ENCODE results near the gene CAND1. TPM values are rescaled to one million over a fixed set of nuclear protein-coding genes. Genes with fewer than 3 reads are reported as not detected.

Gene CAND1
- total RNA-seq, 4 donors from 2014 or later: 88.5 to 127 (median 98.9) TPM

- TF ChIP-seq CTCF (IDR thresholded peaks at IDR 0.05) (no peak), POLR2A (IDR thresholded peaks at IDR 0.05) (no peak)
- no peaks in the 10 kb centered on the region for H3K27me3 ChIP-seq
- H3K36me3 ChIP-seq: no peaks in the 10 kb centered on the region
- H3K4me3 ChIP-seq (replicated peaks in 1 of 3): no peak overlapping the region
- no peaks in the 10 kb centered on the region for H3K4me1 ChIP-seq
- no peak for DNase-seq
- no peak overlapping the region for H3K27ac ChIP-seq
- intact Hi-C loops (cut with DNase I): no loop called here
- H3K9me3 ChIP-seq: no peaks in the 10 kb centered on the region
Measured at GRCh38 chr12:67326637-67327036, 57.5 kb downstream of the CAND1 start.

DNA sequence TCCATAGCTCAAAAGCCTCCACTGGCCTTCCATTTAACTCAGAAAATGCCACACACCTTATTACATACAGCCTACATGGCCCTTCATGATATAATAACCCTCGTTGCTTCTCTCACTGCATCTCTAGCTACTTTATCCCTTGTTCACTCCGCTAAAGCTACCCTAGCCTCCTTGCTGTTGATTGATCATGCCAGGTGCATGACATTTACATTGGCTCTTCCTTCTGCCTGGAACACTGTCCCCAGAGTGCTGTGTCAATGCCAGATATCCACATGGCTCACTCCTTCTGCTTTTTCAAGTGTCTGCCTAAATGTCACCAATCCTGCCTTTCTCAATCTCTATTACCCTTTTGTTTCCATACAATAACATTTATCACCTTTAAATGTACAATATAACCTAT lies 58.3 kb downstream of the CAND1 start:
- no peak for DNase-seq
- TF ChIP-seq CTCF (IDR thresholded peaks at IDR 0.05) (no peak), POLR2A (IDR thresholded peaks at IDR 0.05) (no peak)
- no peaks in the 10 kb centered on the region for H3K36me3 ChIP-seq
- H3K27me3 ChIP-seq: no peaks in the 10 kb centered on the region
- WGBS, 2 donors: 83 to 84% methylated on average over 2 of the region's 2 CpGs
- H3K27ac ChIP-seq: no peak overlapping the region
- intact Hi-C loops (cut with DNase I): no loop called here
- H3K4me1 ChIP-seq: no peaks in the 10 kb centered on the region
- H3K4me3 ChIP-seq (replicated peaks in 1 of 3): no peak overlapping the region
- H3K9me3 ChIP-seq: no peaks in the 10 kb centered on the region

- TF ChIP-seq CTCF (IDR thresholded peaks at IDR 0.05) (no peak), POLR2A (IDR thresholded peaks at IDR 0.05) (no peak)
- no peak overlapping the region for H3K4me3 ChIP-seq (replicated peaks in 1 of 3)
- no peaks in the 10 kb centered on the region for H3K9me3 ChIP-seq
- H3K4me1 ChIP-seq: no peaks in the 10 kb centered on the region
- intact Hi-C loops (cut with DNase I): no loop called here
- no peaks in the 10 kb centered on the region for H3K36me3 ChIP-seq
- WGBS, 2 donors: 82 to 85% methylated on average over 1 of the region's 1 CpG
- no peak for DNase-seq
- H3K27ac ChIP-seq: no peak overlapping the region
- no peaks in the 10 kb centered on the region for H3K27me3 ChIP-seq
Measured at GRCh38 chr12:67331123-67331522, 62.0 kb downstream of the CAND1 start.

- intact Hi-C loops (cut with DNase I): no loop called here
- no peak for TF ChIP-seq POLR2A (IDR thresholded peaks at IDR 0.05)
- TF ChIP-seq CTCF (IDR thresholded peaks at IDR 0.05): no peak
- no peaks in the 10 kb centered on the region for H3K4me1 ChIP-seq
- H3K27me3 ChIP-seq: no peaks in the 10 kb centered on the region
- no peaks in the 10 kb centered on the region for H3K9me3 ChIP-seq
- no peak overlapping the region for H3K27ac ChIP-seq
- no peaks in the 10 kb centered on the region for H3K36me3 ChIP-seq
- no peak overlapping the region for H3K4me3 ChIP-seq (replicated peaks in 1 of 3)
- no peak for DNase-seq
Measured at GRCh38 chr12:67331828-67332227, 62.7 kb downstream of the CAND1 start.

DNA sequence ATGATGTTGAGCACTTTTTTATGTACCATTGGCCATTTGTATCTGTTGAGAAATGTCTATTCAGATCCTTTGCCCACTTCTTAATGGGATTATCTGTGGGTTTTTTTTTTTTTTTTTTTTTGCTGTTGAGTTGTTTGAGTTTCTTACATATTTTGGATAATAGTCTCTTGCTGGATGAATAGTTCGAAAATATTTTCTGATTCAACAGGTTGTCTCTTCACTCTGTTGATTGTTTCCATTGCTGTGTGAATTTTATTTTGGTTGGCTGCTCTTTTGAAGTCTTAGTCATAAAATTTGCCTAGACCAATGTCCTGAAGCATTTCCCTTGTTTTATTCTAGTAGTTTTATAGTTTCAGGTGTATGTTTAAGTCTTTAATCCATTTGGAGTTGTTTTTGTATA lies 64.5 kb downstream of the CAND1 start:
- intact Hi-C loops (cut with DNase I): no loop called here
- no peak overlapping the region for H3K4me3 ChIP-seq (replicated peaks in 1 of 3)
- H3K27ac ChIP-seq: no peak overlapping the region
- no peaks in the 10 kb centered on the region for H3K9me3 ChIP-seq
- no peaks in the 10 kb centered on the region for H3K4me1 ChIP-seq
- DNase-seq: no peak
- 88 to 94% methylated on average over 1 of the region's 1 CpG for WGBS, 2 donors
- H3K27me3 ChIP-seq: no peaks in the 10 kb centered on the region
- no peaks in the 10 kb centered on the region for H3K36me3 ChIP-seq
- TF ChIP-seq POLR2A (IDR thresholded peaks at IDR 0.05) (no peak), CTCF (IDR thresholded peaks at IDR 0.05) (no peak)

Measured in thyroid gland (tissue), 4 donors.